K562 (cell line): ENCODE data around the gene NET1. TPM values are rescaled to one million over a fixed set of nuclear protein-coding genes. Genes with fewer than 3 reads are reported as not detected.

Experiments used
- BACH1 ChIP-seq: fragments of 200-800 bp; sonication (Bioruptor generic); IDR thresholded peaks from 2 replicates; pipeline ENCODE4 v1.6.1; 2016; ENCODE audit warnings: missing genetic modification characterization, missing compliant biosample characterization
- CHD7 ChIP-seq: fragments of 200-600 bp; sonication (generic); IDR thresholded peaks from one replicate; pipeline ENCODE4 v1.6.1; 2012; ENCODE audit warnings: mild to moderate bottlenecking, low read depth, low read length, inconsistent platforms
- ETV1 ChIP-seq: fragments of 450-650 bp; conservative IDR thresholded peaks from 2 replicates; pipeline ENCODE4 v1.6.1; 2016; ENCODE audit warnings: missing genetic modification characterization, control low read depth, low read depth, missing compliant biosample characterization
- GATAD2A ChIP-seq: fragments of 450-650 bp; IDR thresholded peaks from 2 replicates; pipeline ENCODE4 v1.6.1; 2017
- KLF13 ChIP-seq: fragments of 450-650 bp; IDR thresholded peaks from 2 replicates; pipeline ENCODE4 v1.6.1; 2016; ENCODE audit warnings: missing genetic modification characterization, low read depth, mild to moderate bottlenecking, missing compliant biosample characterization, moderate library complexity, borderline replicate concordance
- PHF21A ChIP-seq: fragments of 450-650 bp; IDR thresholded peaks from 2 replicates; pipeline ENCODE4 v1.6.1; 2017; ENCODE audit warnings: low read depth, borderline replicate concordance
- PHTF2 ChIP-seq: fragments of 250-450 bp; sonication (Bioruptor Pico); IDR thresholded peaks from 2 replicates; pipeline ENCODE4 v1.5.0; 2021; ENCODE audit warnings: mild to moderate bottlenecking
- STAG1 ChIP-seq: sonication (generic); formaldehyde crosslinking; IDR thresholded peaks from 2 replicates; pipeline ENCODE4 v1.5.0; 2020; ENCODE audit warnings: missing genetic modification reagents, borderline replicate concordance
- STAT5A ChIP-seq: IDR thresholded peaks from 2 replicates; pipeline ENCODE4 v1.6.1; 2012; ENCODE audit warnings: low read length, inconsistent platforms, borderline replicate concordance
- ZBTB11 ChIP-seq, 3 experiments: fragments of 200-800 bp in 1 of 3; fragments of 250-450 bp in 1 of 3; fragments of 450-650 bp in 1 of 3; sonication (Bioruptor Pico) in 1 of 3; sonication (Bioruptor generic) in 1 of 3; formaldehyde crosslinking in 1 of 3; IDR thresholded peaks; 2 replicates each; pipeline versions ENCODE4 v1.6.1 to v1.8.0; 2016 to 2022; ENCODE audit warnings: mild to moderate bottlenecking in 2 of 3, missing genetic modification characterization in 2 of 3, missing compliant biosample characterization in 1 of 3, moderate library complexity in 1 of 3
- ZNF197 ChIP-seq: fragments of 200-800 bp; sonication (Bioruptor generic); IDR thresholded peaks from 2 replicates; pipeline ENCODE4 v1.6.1; 2016; ENCODE audit warnings: low read depth, missing genetic modification characterization, missing compliant biosample characterization
- ZNF316 ChIP-seq: fragments of 450-650 bp; IDR thresholded peaks from 2 replicates; pipeline ENCODE4 v1.6.1; 2016
- polyA plus RNA-seq, 8 experiments: library from polyadenylated mRNA; depleted of rRNA in 4 of 8; stranded (reverse) in 5 of 8; unstranded in 3 of 8; fragments of >200 nt; fragmentation: Nextera tagmentation in 2 of 8; fragmentation: Illumina TruSeq in 1 of 8; extraction: Ambion mirVana in 2 of 8; extraction: Trizol in 1 of 8; gene quantifications; 2 replicates each; pipeline versions ENCODE4 v1.2.1 to v1.2.3, GENCODE V29; 2011 to 2014; ENCODE audit warnings: inconsistent platforms in 1 of 8, missing spikeins in 1 of 8
- total RNA-seq, 7 experiments: library from RNA; depleted of rRNA in 6 of 7; stranded (reverse); fragments of >200 nt in 6 of 7; fragmentation: Illumina TruSeq in 2 of 7; extraction: Trizol in 2 of 7; gene quantifications; 2 replicates each; pipeline versions ENCODE4 v1.2.1 to v1.2.3, GENCODE V29; 2011 to 2021; ENCODE audit warnings: low replicate concordance in 1 of 7

NET1 gene
- total and polyA plus RNA-seq, 9 of the 15 experiments (the other 6 are each of a cell fraction or from before 2014, with no cell fraction given), result 47.4 to 258 (median 106) TPM

- peak in 1 of 3 experiments; percentile 65; a peak in 1 of 6 replicates for TF ChIP-seq ZBTB11 (CRISPR knock-in tag; IDR thresholded peaks at IDR 0.05)
- TF ChIP-seq PHF21A, result no peak
- TF ChIP-seq BACH1 (tag), result no peak
- no peak for TF ChIP-seq STAG1 (CRISPR knock-in tag)
- peak; percentile 57; the same call in 1 of the 2 replicates for TF ChIP-seq GATAD2A
- TF ChIP-seq ZNF316, result no peak
- no peak for TF ChIP-seq KLF13 (tag)
- no peak for TF ChIP-seq CHD7
- no peak for TF ChIP-seq ETV1
- peak; percentile 81; the same call in 1 of the 2 replicates for TF ChIP-seq STAT5A
- no peak for TF ChIP-seq ZNF197 (CRISPR knock-in tag)
- 0 out of 2 replicates have a peak, but pooled peaks have one; percentile 2 for TF ChIP-seq PHTF2 (CRISPR knock-in tag)
Measured at GRCh38 chr10:5479481-5480161, 67.3 kb downstream of the NET1 start (continued).
